Renal pelvis (tissue), 4 donors: Measurements from ENCODE around the gene KIF6. TPM values are rescaled to one million over a fixed set of nuclear protein-coding genes. Genes with fewer than 3 reads are reported as not detected.
A peak's percentile ranks its signal among the peaks of the same experiment; 100 is the strongest.
"Not testable (repeated sequence)": the region's sequence is repeated elsewhere in the genome, so short reads cannot be mapped to it uniquely, and the experiment has no call there.

ENCODE experiments used
- DNase-seq: peaks from one replicate; pipeline ENCODE4 v3.0.0-alpha.2; 2013
- polyA plus RNA-seq, 3 donors: library from polyadenylated mRNA; unstranded; fragments of 120-200 nt; gene quantifications; one replicate each; pipeline ENCODE4 v1.2.1, GENCODE V29; 2013; ENCODE audit not compliant: insufficient read length in 3 of 3

Gene KIF6
- polyA plus RNA-seq, 3 donors, result 3.5 to 4.1 (median 3.9) TPM

DNA sequence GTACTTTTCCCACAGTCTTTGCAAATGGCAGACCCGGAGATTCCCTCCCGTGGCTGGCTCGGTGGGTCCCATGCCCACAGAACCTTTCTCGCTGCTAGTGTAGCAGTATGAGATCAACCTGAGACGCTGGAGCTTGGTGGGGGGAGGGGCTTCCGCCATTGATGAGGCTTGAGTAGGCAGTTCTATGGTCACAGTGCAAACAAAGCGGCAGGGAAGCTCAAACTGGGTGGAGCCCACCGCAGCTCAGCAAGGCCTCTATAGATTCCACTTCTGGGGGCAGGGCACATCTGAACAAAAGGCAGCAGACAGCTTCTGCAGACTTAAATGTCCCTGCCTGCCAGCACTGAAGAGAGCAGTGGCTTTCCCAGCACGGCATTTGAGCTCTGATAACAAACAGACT is 216.7 kb downstream of the KIF6 start:
- no peak for DNase-seq

DNA sequence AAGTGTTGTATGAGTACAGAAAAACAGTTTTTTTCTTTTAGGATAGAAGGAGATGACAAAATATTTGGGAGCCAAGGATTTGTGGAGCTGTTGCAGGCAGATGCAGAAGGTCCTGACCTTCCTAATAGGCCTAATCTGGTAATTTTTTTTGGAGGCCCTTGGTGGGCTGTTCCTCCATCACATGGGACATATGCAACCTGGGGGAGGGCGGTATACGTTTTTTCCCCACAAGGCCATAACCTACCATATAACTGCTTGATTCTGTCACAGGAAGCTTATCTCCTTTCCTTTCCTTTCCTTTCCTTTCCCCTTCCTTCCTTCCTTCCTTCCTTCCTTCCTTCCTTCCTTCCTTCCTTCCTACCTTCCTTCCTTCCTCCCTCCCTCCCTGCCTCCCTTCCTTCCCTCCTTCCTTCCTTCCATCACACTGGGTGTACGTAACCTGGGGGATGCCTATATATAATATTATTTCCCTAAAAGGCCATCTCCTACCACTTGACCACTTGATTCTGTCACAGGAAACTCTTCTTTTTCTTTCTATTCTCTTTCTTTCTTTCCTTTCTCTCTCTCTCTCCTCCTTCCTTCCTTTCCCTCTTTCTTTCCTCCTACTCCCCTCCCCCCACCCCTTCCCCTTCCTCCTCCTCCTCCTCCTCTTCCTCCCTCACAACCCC is 217.7 kb downstream of the KIF6 start:
- no peak for DNase-seq

DNA sequence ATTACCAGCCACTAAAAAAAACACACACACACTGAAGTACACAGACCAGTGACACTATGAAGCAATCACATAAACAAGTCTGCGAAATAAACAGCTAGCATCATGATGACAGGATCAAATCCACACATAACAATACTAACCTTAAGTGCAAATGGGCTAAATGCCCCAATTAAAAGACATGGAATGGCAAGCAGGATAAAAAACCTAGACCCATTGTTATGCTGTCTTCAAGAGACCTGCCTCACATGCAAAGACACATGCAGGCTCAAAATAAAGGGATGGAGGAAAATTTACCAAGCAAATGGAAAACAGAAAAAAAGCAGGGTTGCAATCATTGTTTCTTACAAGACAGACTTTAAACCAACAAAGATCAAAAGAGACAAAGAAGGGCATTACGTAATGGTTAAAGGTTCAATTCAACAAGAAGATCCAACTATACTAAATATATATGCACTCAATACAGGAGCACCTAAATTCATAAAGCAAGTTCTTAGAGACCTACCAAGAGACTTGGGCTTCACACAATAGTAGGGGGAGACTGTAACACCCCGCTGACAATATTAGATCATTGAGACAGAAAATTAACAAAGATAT is 222.7 kb downstream of the KIF6 start:
- DNase-seq, result not testable (repeated sequence)

DNA sequence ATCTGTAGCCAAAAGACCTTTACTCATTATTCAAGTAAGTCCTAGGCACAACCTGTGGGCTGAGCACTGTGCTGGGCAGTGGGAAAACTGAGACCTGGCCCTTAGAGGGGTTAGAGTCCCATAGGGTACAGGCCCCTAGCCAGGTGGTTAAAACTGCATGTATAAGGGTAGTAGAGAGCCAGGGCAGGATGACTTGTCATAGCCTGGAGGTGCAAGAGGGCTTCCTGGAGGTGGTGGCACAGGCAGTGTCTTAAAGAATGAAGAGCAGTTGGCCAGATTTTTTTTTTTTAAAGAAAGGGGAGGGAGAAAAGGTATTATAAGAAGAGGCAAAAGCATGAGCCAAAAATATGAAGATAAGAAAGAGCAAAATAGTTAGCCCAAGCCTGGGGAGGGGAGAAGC is 226.2 kb downstream of the KIF6 start:
- DNase-seq, result no peak

DNA sequence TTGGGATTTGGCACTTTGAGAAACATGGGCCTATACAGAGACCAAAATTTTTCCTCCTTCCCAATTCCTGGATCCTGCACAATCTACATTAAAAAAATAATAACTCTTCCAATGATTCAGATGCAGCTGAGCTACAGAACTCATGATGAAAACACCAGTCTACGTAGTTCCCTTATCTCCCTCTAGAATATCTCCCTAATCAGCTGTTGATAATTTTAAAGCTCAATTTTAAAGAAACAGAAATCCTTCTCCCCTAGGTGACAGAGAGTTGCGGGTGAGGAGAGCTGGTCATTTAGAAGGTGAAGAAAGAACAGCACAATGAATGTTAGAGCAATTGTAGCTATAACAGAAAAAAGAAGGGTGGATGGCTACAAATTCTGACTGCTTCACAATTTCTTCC is 227.1 kb downstream of the KIF6 start:
- DNase-seq, result no peak

DNA sequence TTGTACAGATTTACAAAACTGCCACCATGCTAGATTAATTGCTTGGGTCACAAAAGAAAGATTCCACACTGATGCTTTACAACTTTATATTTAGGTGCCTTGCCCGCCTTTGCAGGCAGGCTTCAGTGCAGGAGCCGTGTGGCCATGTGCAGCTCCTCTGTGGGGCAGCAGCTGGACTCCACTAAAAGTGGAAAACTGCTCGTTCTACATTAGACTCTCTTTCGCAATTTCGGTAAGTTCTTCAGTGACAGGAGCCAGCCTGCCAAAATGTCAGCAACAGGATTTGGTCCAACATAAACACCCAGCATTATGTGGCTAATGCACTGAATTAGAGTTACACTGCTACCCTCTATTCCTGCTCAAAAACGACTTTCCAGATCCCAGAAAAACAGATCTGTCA is 228.3 kb downstream of the KIF6 start:
- DNase-seq, result peak; percentile 89

DNA sequence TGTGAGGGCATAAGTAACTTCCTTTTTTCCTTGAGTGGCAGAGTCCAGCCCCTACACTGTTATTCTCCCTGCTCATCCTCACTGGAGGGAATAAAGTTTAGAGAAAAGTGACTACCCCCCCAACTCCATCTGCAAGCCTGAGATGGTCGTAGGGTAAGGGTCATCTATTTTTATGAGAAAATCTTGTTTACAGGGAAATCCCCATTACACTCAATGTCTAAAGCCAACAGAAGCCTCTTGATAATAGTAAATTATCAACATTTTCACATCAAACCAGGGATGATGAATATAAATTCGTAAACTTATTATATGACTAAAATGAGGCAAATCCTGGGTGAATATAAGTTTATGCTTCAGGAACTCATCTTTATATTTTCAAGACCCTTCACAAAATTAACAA is 228.8 kb downstream of the KIF6 start:
- DNase-seq, result no peak

DNA sequence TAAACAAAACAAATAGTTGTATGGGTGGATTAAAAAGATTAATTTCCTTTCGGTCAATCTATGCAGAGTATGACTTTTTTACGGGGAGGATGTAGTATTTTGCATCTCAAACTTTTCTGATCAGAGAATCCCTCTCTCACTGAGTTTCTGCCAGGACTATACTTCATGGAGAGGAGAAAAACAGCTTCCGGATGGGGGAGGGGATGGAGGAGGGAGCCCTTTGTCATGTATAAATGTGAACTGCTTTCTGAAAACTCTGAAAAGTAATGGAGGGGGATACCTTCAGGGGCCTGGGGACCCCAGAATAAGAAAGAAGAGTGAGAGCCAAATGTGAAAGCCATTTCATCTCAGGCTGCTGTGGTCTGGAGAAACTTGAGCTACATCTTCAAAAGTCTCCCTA is 229.6 kb downstream of the KIF6 start:
- DNase-seq, result no peak

DNA sequence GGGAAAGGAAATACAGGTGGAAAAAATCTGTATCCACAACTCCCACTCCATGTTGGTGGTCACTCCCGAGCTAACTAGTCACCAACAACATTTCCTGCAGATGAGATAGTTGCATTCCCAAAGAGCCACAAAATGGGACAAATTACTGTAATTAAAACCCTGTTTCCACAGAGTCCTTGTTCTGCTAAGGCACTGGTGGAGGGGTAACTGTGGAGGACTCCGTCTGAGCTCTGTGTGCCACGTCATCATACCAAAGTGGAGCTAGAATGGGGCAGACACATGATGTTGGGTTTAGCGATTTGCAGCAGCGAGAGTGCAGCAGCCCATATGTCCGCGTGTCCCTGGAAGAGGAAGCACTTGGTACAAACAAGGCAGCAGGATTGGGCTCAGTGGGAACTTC is 230.2 kb downstream of the KIF6 start:
- DNase-seq, result no peak

DNA sequence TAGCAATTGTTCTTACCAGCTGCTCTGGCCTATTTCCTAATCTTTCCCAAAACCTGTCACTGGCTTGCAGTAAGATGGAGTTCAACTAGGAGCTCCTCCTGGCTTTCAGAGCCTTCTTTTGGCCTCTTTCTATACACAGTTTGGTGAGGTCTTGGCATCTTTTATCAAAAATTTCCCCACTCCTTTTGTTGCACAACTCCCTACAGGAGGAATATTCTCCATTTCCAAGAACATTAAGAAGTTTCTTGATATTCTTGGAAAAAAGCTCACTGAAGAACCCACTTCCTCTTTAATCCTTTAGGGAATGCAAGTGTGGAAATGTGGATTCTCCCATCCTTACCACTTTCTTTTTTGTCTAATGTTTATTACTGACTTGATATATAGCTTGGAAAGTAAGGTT is 231.4 kb downstream of the KIF6 start:
- no peak for DNase-seq

DNA sequence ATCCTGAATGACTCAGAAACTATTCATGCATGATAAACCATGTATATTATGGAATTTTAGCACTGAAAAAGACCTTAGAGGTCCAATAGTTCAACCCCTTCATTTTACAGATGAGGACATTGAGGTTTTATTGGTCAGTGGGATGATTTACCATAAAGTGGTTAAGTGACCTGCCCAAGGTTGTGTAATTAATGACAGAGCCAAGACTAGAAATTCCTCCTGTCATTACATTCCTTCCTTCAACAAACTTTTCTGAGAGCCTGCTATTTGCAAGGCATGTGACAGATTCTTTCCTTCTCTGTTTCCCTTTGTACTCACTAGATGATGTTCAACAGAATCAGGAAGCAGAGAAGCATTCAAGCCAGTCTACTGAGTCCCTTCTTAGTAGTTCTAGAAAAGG is 232.0 kb downstream of the KIF6 start:
- no peak for DNase-seq

DNA sequence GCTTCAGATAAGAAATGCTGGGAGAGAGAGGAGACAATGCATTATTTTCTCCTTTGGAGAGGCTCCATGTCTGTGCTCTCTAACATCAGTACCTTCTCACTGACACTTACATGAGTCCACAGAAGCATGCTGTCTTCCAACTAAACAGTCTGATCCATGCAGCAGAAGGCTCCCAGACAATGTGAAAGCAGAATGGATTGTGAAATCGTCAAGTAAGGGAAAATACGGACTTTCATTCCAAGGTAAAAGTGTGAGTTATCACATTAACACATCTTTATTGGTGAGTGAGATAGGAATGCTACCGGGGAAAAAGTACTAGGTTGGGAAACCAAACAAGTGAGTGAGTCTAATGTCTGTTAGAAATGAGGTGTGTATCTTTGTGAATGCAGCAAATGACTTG is 235.1 kb downstream of the KIF6 start:
- DNase-seq, result no peak

DNA sequence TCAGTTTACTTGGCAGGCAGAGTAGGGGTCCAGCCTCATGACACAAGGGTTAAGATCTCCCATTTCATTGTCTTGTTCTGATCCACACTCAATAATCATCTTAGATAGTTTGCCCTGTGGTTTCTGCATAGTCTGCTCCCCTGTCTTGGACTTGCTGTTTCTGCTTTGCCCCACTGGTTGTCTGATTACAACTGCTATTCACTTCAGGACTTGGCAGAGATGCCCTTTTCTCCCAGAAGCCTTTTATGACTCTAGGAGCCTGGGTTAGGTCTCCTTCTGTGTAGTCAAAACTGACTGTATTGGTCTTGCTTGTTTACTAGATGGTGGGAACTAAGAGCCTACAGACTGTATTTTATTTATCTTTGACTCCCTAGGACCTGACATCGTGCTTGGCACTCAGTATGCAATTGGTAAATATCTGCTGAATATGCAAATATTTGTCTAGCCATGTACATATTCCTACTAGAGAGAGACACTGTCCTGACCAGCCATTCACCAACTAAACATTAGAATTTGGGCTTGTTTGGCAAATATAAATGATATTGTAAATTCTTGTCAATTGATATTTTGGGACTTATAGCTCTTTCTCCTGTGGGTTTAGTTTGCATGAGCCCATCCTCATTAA is 236.8 kb downstream of the KIF6 start:
- DNase-seq, result no peak

DNA sequence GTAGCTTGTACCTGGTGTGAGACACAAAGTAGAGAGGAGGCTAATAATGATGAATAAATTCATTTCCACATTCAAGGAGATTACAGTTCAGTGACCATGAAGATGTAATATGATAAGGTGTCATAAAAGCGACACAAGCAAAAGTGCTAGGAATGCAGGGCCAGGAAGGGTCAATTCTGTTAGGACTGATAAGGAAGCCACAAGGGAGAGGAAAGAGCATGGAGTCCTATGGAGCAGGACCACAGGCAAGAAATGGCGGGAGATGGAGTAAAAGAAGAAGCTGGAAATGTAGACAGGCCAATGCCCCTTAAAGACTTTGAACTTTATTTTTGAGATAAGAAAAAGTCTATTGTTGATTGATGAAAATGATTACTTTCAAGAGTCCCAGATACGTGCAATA is 240.9 kb downstream of the KIF6 start:
- no peak for DNase-seq

DNA sequence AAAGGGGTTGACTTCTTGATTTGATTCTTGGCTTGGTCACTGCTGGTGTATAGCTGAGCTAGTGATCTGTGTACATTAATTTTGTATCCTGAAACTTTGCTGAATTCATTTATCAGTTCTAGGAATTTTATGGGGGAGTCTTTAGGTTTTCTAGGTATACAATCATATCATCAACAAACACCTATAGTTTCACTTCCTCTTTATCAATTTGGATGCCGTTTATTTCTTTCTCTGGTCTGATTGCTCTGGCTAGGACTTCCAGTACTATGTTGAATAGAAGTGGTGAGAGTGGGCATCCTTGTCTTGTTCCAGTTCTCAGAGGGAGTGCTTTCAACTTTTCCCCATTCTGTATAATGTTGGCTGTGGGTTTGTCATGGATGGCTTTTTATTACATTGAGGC is 245.4 kb downstream of the KIF6 start:
- DNase-seq, result not testable (repeated sequence)

DNA sequence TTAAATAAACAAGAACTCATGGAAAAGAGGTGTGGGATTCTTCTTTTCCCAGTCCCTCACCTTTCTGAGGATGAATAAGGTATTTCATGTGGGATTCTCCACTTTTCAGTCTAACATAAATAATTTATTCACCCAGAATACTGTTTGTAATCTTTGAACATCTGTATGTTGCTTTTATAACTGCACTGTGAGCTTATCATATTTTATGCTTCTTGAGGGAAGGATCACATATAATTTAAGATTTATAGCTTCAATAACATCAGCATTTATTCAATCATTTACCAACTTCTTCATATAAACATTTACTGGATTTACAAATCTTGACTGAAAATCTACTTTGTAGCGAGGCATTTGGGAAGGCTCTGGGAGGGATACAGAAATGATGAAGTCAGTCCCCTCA is 248.5 kb downstream of the KIF6 start:
- no peak for DNase-seq

DNA sequence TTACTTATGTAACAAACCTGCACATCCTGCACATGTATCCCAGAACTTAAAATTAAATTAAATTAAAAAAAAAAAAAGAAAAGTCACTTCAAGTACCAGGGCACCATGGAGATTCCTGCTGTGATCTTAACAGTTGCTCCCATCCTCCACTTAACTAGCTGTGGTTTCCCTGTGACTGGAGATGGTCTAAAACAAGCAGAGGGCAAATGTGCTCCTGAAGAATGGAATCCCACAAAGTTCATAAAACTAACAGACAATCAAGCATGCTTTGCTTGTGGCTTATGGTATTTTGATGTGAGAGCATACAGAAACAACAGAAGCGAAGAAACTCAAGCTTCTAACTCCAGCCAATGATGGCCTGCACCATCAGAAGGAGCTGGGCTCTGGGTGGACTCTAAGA is 249.1 kb downstream of the KIF6 start:
- DNase-seq, result no peak

DNA sequence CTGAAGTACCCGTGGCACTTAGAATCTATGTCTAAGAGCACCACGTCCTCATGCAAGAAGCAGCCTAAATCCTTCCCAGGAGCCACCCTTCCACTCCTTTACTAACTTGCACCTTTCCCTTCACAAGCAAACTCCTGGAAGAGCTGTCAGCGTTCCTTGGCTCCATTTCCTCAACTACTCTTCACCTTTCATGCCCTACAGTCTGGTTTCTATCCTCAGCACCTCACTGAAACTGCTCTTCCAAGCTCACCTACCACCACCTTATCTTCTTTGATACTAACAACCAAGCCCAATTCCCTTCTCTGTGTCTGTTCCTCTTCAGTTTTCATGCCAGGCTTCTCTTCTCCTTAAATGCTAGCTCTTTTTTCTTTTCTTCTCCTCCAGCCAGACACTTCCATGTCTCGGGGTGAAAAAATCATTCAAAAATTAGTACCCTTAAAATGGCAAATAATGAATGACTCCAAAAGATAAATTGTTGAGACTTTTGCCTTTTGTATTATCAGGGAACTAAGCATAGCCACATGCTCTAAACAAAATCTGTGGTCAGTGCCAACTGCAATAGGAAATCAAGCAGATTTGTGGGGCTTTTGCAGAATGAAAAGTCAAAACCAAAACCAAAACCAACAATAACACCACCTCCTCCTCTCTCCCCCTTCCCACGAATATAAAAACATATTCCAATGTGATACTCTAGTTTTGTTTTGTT is 253.1 kb downstream of the KIF6 start:
- DNase-seq, result no peak

DNA sequence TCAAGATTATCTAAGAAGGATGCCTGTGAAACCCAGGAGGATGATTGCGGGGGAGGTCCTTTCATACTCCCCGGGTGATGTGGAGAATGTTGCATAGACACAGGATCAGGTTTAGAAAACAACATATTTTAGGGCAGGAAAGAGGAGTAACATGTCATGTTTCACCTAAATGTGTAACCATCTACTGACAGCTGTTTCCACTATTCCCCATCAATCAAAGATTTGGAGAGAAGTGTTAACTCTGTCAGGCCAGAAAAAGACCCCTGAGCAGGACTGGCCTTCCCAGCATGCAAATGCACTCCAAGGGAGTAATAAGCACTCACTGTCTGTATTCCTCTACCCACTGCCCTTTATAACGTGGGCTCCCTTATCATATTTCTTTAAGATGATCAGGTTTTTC is 254.7 kb downstream of the KIF6 start:
- no peak for DNase-seq

DNA sequence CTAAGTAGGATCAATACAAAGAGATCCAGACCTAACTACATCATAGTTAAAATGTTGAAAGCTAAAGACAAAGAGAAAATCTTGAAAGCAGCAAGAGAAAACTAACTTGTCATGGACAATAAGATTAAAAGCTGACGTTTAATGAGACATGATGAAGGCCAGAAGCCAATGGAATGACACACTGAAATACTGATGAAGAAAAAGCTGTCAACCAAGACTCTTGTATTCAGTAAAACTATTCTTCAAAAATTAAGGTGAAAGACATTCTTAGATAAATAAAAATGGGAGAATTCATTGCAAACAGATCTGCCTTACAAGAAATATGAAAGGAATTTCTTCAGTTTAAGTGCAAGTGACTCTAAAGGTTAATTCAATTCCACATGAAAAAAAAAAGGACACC is 256.8 kb downstream of the KIF6 start:
- DNase-seq, result no peak

DNA sequence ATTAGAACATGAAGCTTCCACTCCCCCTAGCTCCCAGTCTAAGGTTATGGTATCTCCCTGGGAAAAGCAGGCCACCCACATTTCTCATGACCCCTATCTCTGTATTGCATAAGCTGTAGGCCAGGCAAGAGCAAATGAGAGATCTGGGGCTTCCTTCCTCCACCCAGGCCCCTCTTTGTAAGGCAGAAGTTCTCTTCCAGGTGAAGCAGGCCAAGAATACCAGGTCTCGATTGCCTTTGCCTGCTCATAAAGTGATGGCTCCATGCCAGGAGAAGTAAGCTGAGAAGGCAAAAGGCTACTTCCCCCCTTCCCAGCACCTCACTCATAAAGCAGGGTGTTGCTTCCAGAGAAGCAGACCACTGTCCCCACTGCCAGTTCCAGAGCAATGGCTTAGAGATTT is 258.6 kb downstream of the KIF6 start:
- no peak for DNase-seq

DNA sequence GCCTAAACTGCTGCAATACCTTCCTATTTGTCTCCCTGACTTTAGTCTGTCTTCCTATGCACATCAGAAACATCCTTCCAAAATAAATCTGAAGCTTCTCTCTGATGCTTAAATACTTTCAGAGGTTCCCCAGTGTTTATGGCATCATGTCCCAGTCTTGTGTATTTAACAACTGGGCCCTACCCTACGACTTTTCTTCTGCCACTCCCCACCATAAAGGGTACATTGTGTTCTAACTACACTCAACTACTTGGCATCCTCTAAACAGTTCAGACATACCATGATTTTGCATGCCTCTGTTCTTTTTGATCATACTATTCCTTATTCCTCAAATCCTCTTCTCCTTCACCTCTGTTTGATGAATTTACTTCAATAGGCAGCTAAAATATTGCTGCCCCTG is 259.7 kb downstream of the KIF6 start:
- DNase-seq, result no peak

DNA sequence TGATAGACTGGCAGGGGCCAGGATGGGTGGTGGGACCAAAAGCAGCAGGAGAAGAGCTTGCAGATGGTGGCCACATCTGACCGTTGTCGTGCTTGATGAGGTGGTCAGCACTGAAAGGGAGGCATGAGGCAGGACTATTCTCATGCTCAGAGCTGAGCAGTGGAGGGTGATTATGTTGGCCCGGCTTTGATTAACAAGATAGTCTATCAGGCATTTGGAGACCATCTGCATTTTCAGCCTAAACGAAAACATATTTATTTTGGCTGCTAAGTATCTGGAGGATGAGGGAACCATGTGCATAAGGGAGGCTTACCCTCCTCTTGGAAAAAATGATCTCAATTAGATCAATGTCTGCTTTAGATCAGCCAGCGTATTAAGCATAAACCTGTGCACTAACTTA is 261.1 kb downstream of the KIF6 start:
- no peak for DNase-seq
